ENCODE measurements around the gene EGLN1. TPM values are rescaled to one million over a fixed set of nuclear protein-coding genes. Genes with fewer than 3 reads are reported as not detected.

The EGLN1 gene
- total RNA-seq, 3 donors from 2014 or later: 11.9 to 14.0 (median 13.4) TPM

DNA sequence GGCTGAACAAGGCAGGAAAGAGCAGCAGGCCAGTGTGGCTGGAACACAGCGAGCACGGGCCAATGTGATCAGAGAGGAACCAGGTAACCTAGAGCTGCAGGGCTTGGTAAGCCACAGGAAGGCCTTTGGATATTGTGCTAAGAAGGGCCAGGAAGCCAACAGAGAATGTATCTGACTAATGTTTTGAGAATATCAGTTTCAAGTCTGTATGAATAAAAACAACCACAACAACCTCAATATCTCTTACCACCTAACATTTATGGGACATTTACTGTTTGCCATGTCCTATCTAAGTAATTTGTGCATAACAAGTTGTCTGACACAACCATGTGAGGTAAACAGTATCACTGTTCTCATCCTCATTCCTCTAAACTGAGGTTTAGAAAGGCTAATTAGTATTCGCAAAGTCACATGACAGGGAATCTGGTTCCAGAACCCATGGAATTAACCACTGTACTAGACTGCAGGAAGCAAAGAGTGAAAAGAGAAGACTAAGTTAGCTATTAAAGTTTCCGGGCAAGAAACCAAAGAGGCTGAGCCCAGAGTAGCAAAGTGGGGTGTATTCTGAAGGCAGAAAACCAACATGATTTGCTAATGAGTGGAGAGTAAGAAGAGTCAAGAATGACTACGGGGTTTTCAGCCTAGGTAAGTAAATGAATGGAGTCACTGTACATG, 45.1 kb downstream of the EGLN1 start:
- Mint-ChIP-seq H3K4me1 (ENCODE audit: low read depth) (peaks cover 37% of the 10 kb centered on the region), H3K27me3 (ENCODE audit: low read depth) (no peaks in the 10 kb centered on the region), H3K9me3 (no peaks in the 10 kb centered on the region), H3K4me3 (no peak overlapping the region), H3K36me3 (ENCODE audit: insufficient read depth) (peaks cover 4% of the 10 kb centered on the region)
- no peak for DNase-seq
- peak; percentile 86 to 87 for ATAC-seq

DNA sequence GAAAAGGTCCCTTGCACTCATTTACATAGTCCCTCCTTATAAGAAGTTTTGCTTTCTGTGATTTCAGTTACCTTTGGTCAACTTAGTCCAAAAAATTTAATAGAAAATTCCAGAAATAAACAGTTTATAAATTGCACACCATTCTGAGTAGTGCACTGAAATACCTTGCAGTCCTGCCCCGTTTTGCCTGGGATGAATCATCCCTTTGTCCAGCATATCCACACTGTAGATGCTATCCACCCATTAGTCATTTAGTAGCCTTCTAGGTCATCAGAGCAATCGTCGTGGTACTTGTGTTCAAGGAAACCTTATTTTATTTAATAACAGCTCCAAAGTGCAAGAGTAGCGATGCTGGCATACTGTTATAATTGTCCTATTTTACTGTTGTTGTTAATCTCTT, 46.0 kb downstream of the EGLN1 start:
- Mint-ChIP-seq H3K36me3 (ENCODE audit: insufficient read depth) (peaks cover 5% of the 10 kb centered on the region), H3K27me3 (ENCODE audit: low read depth) (no peaks in the 10 kb centered on the region), H3K4me1 (ENCODE audit: low read depth) (peaks cover 32% of the 10 kb centered on the region), H3K9me3 (no peaks in the 10 kb centered on the region), H3K4me3 (no peak overlapping the region)
- DNase-seq (no peak), ATAC-seq (no peak)

DNA sequence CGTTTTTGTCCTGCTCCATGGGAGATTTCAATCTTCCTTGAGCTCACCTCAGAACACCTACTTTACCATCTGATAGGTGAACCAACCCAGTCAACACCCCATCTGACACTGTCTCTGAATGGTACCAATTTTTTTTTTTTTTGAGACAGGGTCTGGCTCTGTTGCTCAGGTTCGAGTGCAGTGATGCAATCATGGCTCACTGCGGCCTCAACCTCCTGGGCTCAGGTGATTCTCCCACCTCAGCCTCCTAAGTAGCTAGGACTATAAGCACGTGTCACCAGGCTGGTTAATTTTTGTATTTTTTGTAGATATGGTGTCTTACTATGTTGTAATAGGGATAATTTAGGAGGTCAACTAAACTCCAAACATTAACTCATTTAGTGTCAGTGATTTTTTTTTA, 47.7 kb downstream of the EGLN1 start:
- DNase-seq: no peak

GRCh38 chr1:231372501-231372900, 49.6 kb downstream of the EGLN1 start:
- H3K9me3 Mint-ChIP-seq: no peaks in the 10 kb centered on the region
- no peaks in the 10 kb centered on the region for H3K27me3 Mint-ChIP-seq (ENCODE audit: low read depth)
- peaks cover 15% of the 10 kb centered on the region for H3K36me3 Mint-ChIP-seq (ENCODE audit: insufficient read depth)
- ATAC-seq (no peak), DNase-seq (no peak)
- H3K4me1 Mint-ChIP-seq (ENCODE audit: low read depth): peaks cover 12% of the 10 kb centered on the region
- H3K4me3 Mint-ChIP-seq: no peak overlapping the region

More for the DNA sequence above, 47.7 kb downstream of the EGLN1 start:
- no peaks in the 10 kb centered on the region for H3K27me3 Mint-ChIP-seq (ENCODE audit: low read depth)
- peaks cover 9% of the 10 kb centered on the region for H3K36me3 Mint-ChIP-seq (ENCODE audit: insufficient read depth)
- no peak for ATAC-seq
- H3K4me3 Mint-ChIP-seq: no peak overlapping the region
- no peaks in the 10 kb centered on the region for H3K9me3 Mint-ChIP-seq
- peaks cover 26% of the 10 kb centered on the region for H3K4me1 Mint-ChIP-seq (ENCODE audit: low read depth)

GRCh38 chr1:231369282-231369681, 52.8 kb downstream of the EGLN1 start:
- DNase-seq (no peak), ATAC-seq (no peak)
- no peaks in the 10 kb centered on the region for H3K9me3 Mint-ChIP-seq
- no peak overlapping the region for H3K4me3 Mint-ChIP-seq
- peaks cover 28% of the 10 kb centered on the region for H3K36me3 Mint-ChIP-seq (ENCODE audit: insufficient read depth)
- H3K27me3 Mint-ChIP-seq (ENCODE audit: low read depth): no peaks in the 10 kb centered on the region
- no peaks in the 10 kb centered on the region for H3K4me1 Mint-ChIP-seq (ENCODE audit: low read depth)

DNA sequence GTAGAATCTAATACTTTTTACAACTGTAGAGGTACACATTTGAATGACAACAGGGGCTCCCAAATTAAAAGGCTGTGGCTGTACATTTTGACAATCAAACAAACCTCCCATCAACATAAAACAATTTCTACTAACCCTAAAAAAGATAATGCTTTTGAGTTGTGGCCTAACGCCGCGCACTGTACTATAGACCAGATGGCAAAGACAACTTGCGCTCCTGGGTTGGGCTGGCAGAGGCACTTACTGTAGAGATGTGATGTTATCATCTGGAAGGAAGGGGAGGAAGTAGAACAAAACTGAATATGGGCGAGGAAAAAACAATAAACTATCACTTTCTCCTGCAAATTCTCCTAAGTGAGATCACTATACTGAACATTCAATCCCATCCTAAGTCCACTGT, 57.9 kb downstream of the EGLN1 start:
- no peaks in the 10 kb centered on the region for H3K27me3 Mint-ChIP-seq (ENCODE audit: low read depth)
- no peaks in the 10 kb centered on the region for H3K4me1 Mint-ChIP-seq (ENCODE audit: low read depth)
- DNase-seq: no peak
- no peaks in the 10 kb centered on the region for H3K9me3 Mint-ChIP-seq
- H3K36me3 Mint-ChIP-seq (ENCODE audit: insufficient read depth): peaks cover 29% of the 10 kb centered on the region
- ATAC-seq: no peak
- no peak overlapping the region for H3K4me3 Mint-ChIP-seq

GRCh38 chr1:231363624-231364023, 58.5 kb downstream of the EGLN1 start:
- no peaks in the 10 kb centered on the region for H3K9me3 Mint-ChIP-seq
- peaks cover 26% of the 10 kb centered on the region for H3K36me3 Mint-ChIP-seq (ENCODE audit: insufficient read depth)
- H3K27me3 Mint-ChIP-seq (ENCODE audit: low read depth): no peaks in the 10 kb centered on the region
- H3K4me1 Mint-ChIP-seq (ENCODE audit: low read depth): no peaks in the 10 kb centered on the region
- ATAC-seq: no peak
- no peak overlapping the region for H3K4me3 Mint-ChIP-seq
- DNase-seq: no peak

DNA sequence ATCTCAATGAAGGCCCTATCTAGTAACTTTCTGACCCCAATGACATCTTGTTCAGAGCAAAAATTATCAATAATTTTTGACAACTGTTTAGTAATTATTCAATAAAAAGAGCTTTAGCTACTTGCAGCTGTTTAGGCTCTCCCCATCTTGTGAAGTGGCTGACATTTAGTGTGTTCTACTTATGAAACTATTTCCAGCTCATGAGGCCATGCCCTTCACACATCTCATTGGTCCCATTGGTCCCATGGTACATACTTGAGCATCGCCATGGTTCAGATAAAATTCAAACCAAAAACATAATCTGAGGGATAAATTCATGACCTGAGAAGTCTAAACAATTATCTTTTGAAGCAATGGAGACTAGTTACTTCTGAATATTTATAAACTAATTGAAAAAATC, 59.8 kb downstream of the EGLN1 start:
- Mint-ChIP-seq H3K4me1 (ENCODE audit: low read depth) (peaks cover 5% of the 10 kb centered on the region), H3K4me3 (no peak overlapping the region), H3K9me3 (no peaks in the 10 kb centered on the region), H3K27me3 (ENCODE audit: low read depth) (no peaks in the 10 kb centered on the region), H3K36me3 (ENCODE audit: insufficient read depth) (peaks cover 22% of the 10 kb centered on the region)
- DNase-seq (no peak), ATAC-seq (no peak)

DNA sequence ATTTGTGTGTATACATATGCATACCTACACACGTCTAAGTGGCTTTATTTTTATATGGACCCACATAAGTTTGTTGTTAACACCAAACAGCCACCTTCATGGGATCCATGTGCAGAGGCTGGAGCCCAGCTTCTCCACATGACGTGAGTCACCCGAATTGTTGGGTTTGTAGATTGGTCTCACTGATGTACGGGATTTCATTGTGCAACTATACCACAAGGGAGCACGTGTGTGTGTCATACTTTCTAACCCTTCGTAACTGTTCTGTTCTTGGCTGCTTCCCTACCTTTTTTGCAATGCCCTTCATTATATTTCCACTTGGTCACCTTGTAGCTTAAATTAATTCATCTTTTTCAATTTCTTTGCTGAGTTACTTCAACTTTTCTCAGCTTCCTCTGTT, 63.0 kb downstream of the EGLN1 start:
- Mint-ChIP-seq H3K27me3 (ENCODE audit: low read depth) (no peaks in the 10 kb centered on the region), H3K4me3 (no peak overlapping the region), H3K36me3 (ENCODE audit: insufficient read depth) (peaks cover 11% of the 10 kb centered on the region), H3K4me1 (ENCODE audit: low read depth) (peaks cover 7% of the 10 kb centered on the region), H3K9me3 (no peaks in the 10 kb centered on the region)
- DNase-seq (no peak), ATAC-seq (no peak)

DNA sequence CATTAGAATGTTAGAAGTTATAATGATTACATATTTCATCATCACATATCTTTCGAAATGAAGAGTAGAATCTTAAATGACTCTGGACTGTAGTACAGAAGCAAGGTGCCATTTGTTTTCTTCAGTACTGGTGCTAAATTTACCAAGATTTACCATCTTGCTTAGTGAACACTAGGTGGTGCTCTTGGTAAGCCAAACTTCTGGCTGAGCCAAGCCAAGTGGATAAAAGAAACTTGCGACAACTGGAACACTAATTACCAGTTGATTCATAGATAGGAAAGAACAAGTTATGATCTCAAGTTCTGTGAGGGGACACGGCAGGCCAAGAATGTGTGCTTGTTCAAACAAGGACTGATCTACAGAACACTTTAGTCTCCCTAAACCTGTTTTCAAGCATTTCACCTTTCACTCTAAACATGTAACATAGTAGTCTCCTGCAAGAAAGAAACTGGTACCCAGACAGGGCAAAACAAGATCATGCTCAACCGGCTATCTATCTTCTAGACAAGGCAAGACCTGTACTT, 64.2 kb downstream of the EGLN1 start:
- Mint-ChIP-seq H3K27me3 (ENCODE audit: low read depth) (no peaks in the 10 kb centered on the region), H3K36me3 (ENCODE audit: insufficient read depth) (peaks cover 13% of the 10 kb centered on the region)
- DNase-seq: peak; percentile 13

DNA sequence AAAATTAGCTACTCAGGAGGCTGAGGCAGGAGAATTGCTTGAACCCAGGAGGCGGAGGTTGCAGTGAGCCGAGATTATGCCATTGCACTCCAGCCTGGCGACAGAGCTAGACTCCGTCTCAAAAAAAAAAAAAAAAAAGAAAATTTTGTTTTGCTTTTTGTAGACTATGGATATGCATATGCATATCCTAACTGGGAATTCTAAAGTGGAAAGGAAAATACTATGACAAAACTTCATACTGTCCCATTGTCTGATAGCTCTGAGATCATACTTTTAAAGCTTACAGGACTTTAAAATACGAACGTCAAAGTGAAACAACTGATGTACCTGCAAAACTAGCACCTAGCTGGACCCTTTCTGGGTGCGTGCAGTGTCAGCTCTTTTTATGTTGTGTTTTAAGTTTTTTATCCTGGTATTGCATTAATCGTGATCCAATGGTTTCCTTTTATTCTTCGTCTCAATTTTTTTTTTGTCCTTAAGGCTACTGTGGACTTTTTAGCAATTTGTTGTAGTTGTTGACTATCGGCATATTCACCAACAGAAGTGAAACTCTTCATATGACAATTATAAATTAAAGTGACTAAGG, 64.8 kb downstream of the EGLN1 start:
- Mint-ChIP-seq H3K27me3 (ENCODE audit: low read depth) (no peaks in the 10 kb centered on the region), H3K9me3 (no peaks in the 10 kb centered on the region)

More for the DNA sequence above, 64.2 kb downstream of the EGLN1 start:
- peaks cover 7% of the 10 kb centered on the region for H3K4me1 Mint-ChIP-seq (ENCODE audit: low read depth)
- peak; percentile 84 to 90 for ATAC-seq
- no peak overlapping the region for H3K4me3 Mint-ChIP-seq
- no peaks in the 10 kb centered on the region for H3K9me3 Mint-ChIP-seq

GRCh38 chr1:231355171-231355570, 66.9 kb downstream of the EGLN1 start:
- H3K9me3 Mint-ChIP-seq: no peaks in the 10 kb centered on the region

More for the DNA sequence above, 64.8 kb downstream of the EGLN1 start:
- Mint-ChIP-seq H3K4me3 (no peak overlapping the region), H3K4me1 (ENCODE audit: low read depth) (peaks cover 7% of the 10 kb centered on the region), H3K36me3 (ENCODE audit: insufficient read depth) (peaks cover 17% of the 10 kb centered on the region)
- DNase-seq (no peak), ATAC-seq (no peak)

DNA sequence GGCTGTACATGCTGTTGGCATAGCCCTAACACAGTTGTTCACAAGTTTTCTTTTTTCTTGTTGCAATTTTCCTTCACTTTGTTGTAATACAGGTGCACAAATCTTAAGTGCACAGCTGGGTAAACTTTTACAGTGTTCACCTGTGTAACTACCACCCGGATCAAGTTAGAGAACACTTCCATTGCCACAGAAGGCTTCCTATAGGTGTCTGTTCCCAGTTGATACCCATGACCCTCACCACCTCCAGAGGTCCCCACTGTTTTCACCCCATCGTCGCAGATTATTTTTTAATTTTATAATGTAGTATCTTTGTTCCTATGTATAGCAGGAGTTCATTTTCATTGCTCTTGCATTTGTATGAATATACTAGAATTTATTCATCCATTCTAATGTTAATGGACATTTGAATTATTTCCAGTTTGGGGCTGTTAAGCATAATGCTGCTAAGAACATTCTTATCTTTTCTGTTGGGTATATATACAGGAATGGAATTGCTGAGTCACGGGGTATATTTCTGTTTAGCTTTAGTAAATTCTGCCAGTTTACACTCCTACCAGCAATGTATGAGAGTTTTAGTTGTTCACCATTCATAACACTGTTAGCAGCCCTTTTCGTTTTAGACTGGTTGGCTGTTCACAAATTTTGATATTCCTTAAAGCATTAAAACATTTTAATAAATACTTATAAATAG, 67.6 kb downstream of the EGLN1 start:
- H3K9me3 Mint-ChIP-seq: no peaks in the 10 kb centered on the region
- no peak overlapping the region for H3K4me3 Mint-ChIP-seq
- H3K4me1 Mint-ChIP-seq (ENCODE audit: low read depth): peaks cover 7% of the 10 kb centered on the region
- DNase-seq (no peak), ATAC-seq (no peak)
- no peaks in the 10 kb centered on the region for H3K27me3 Mint-ChIP-seq (ENCODE audit: low read depth)
- H3K36me3 Mint-ChIP-seq (ENCODE audit: insufficient read depth): peaks cover 17% of the 10 kb centered on the region

More at GRCh38 chr1:231355171-231355570, 66.9 kb downstream of the EGLN1 start:
- peaks cover 7% of the 10 kb centered on the region for H3K4me1 Mint-ChIP-seq (ENCODE audit: low read depth)
- H3K27me3 Mint-ChIP-seq (ENCODE audit: low read depth): no peaks in the 10 kb centered on the region
- H3K4me3 Mint-ChIP-seq: no peak overlapping the region
- ATAC-seq: no peak
- H3K36me3 Mint-ChIP-seq (ENCODE audit: insufficient read depth): peaks cover 17% of the 10 kb centered on the region
- DNase-seq: no peak

- Mint-ChIP-seq H3K27me3 (ENCODE audit: low read depth) (no peaks in the 10 kb centered on the region), H3K4me1 (ENCODE audit: low read depth) (peaks cover 8% of the 10 kb centered on the region), H3K9me3 (no peaks in the 10 kb centered on the region), H3K4me3 (no peak overlapping the region), H3K36me3 (ENCODE audit: insufficient read depth) (peaks cover 20% of the 10 kb centered on the region)
- DNase-seq (no peak), ATAC-seq (no peak)
These were observed 69.0 kb downstream of the EGLN1 start for GRCh38 chr1:231353086-231353485.

Measured in activated T-cell treated with anti-CD3 and anti-CD28 coated beads, Interleukin-2, amount 50 U/mL, for 4 hours (primary cell).